Measurements from ENCODE around the gene TWF1.
A peak's percentile ranks its signal among the peaks of the same experiment; 100 is the strongest.
"Not testable (repeated sequence)": the region's sequence is repeated elsewhere in the genome, so short reads cannot be mapped to it uniquely, and the experiment has no call there.

Gene TWF1

DNA sequence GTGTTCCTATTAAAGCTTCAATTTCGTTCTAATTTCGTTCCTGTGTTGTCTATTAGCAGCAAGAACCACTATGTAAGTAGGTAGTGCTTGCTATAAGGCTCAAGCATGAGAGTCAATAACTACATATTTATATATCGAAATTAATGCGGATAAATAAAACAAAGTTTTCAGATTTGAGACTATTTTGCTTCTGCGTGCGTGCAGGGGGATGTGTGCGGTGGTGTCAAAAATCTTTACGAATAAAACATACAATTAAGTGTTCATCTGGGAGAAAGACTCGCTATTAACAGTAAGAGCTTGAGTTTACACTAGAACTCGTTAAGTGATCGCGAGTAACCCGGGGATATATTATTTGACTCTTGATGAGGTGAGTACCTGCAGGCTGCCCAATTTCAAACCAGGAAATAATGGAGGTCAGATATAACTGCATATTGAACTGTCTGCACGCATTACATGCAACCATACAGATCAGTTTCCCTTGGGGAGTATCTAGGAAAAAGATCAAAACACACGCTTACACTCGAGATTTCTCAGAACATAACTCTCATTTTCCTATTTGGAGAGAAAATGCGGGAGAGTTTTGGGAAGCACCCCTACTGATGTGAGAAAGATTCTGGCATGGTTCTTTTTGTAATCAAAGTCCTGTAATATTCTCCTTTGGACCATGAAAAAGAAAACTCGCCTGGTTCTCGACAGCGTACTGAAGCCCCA, 813 bp downstream of the TWF1 start:
- DNase-seq (ENCODE audit: low read depth in 2 of 3, low spot score in 2 of 3) = no peak

DNA sequence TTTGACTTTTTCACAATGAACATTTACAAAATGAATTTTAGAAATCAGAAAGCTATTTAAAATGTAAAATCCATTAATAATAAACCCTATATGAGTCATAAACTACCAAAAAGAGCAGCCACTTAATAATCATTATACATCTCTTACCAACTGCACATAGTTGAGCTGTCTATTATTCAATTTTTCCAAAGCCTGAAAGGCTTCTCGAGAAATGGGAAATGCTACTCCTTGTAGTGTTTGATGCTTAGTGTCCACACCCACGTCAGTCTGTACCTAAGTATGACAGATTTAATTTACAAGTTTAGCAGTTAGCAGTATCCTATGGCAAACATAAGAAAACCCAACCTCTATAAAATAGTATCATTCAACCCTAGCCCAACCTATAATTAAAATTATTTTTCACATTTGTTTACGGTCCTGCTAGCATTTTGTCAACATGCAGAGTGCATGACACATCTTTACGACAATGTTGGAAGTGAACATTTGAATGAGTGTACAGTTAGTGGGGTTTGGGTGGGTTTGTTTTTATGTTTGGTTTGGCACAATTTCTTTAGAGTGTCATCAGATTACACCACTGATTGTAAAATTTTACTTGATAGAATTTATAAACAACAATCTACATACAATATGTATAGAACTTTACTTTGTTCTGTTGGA, 8.4 kb downstream of the TWF1 start:
- no peak for DNase-seq (ENCODE audit: low read depth in 2 of 3, low spot score in 2 of 3)

DNA sequence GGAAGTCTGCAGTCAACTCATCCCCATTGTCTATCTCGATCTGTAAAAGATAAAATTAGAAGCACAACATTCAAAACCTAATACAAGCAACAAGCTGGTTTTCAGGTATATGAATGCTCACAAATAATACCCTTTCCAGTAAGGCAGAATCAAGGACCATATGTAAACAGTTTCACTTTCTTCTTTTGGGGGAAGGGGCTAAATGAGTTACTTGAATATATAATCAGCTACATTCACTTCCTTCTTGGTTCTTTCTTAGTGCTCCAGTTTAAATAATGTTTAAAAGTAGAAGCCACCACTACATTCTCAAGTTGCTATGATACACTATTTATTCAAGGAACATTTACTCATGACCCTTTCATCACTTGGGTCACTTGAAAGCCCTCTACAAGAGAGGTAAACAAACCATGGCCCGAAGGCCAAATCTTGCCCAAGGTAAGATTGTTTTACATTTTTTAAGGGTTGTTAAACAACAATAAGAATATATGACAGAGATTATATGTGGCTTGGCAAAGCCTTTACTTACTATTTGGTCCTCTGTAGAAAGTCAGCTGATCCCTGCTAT, 10.3 kb downstream of the TWF1 start:
- no peak for DNase-seq (ENCODE audit: low read depth in 2 of 3, low spot score in 2 of 3)

DNA sequence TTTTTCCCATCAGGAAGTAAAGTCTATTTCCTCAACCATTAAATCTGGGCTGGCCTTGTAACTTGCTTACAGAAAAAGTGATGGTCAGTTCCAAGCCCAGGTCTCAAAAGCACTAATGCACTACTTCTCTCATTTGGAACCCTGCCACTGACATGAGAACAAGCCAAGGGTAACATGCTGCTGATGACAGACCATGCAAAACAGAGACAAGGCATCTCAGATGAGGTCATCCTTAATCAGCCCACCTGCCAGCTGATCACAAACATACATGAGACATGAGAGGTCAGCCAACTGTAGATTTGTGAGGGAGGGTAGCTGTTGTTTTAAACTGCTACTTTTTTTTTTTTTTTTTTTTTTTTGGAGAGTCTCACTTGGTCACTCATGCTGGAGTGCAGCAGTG, 16.2 kb downstream of the TWF1 start:
- DNase-seq (ENCODE audit: low read depth in 2 of 3, low spot score in 2 of 3) = no peak

- no peak for DNase-seq (ENCODE audit: low read depth in 2 of 3, low spot score in 2 of 3)
Measured at GRCh38 chr12:43786899-43787693, 19.0 kb downstream of the TWF1 start.

- no peak for DNase-seq (ENCODE audit: low read depth in 2 of 3, low spot score in 2 of 3)
Measured at GRCh38 chr12:43776498-43776897, 29.6 kb downstream of the TWF1 start.

GRCh38 chr12:43766291-43766690, 39.8 kb downstream of the TWF1 start:
- DNase-seq (ENCODE audit: low read depth in 2 of 3, low spot score in 2 of 3) = no peak

DNA sequence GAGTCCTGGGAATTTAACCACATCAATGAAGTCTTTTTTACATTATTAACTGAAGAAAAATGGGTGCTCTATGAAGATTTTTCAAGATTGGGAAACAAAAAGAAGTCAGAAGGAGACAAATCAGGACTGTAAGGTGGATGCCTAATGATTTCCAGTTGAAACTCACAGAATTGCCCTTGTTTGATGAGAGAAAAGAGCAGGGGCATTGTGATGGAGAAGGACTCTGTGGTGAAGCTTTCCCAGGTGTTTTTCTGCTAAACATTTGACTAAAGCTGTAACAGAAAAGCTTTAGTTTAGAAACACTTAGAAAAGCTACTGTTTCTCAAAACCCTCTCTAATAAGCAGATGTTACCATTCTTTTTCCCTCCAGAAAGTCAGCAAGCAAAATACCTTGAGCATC, 41.6 kb downstream of the TWF1 start:
- DNase-seq (ENCODE audit: low read depth in 2 of 3, low spot score in 2 of 3) = no peak

DNA sequence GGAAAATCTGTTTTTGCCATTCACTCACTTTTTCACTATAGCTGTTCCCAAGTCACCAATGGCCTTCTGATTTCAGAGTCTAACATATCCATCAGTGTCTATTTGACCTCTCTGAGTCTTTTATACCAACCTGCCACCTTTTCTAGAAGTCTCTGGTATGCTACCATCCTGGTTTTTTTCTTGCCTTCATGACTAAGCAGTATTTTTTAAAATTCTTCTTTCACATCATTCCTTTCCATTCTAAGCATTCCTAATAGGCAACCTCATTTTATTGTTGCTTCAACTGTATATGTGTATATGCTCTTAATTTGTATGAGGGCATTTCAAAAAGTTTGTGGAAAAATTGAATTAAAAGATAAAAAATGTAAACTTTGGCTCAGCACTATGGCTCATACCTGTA, 42.3 kb downstream of the TWF1 start:
- DNase-seq (ENCODE audit: low read depth in 2 of 3, low spot score in 2 of 3) = no peak

GRCh38 chr12:43762596-43762995, 43.5 kb downstream of the TWF1 start:
- no peak for DNase-seq (ENCODE audit: low read depth in 2 of 3, low spot score in 2 of 3)

DNA sequence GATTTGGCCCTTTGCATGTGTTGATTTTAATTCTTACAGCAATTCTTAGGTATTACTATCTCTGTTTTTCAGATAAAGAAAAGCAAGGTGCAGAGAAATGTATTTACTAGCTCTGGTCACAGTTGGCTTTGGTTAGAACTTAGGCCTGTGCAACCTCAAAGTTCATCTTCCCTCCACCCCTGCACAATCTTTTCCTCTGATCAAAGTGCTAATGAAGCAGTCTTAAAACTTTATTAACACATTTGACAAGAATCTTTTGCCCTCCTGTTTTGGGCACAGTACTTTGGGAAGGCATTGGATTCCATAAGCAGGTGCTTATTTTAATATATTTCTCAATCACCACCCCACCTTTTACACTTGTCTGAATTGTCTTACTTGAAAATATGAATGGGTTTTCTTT, 44.6 kb downstream of the TWF1 start:
- no peak for DNase-seq (ENCODE audit: low read depth in 2 of 3, low spot score in 2 of 3)

DNA sequence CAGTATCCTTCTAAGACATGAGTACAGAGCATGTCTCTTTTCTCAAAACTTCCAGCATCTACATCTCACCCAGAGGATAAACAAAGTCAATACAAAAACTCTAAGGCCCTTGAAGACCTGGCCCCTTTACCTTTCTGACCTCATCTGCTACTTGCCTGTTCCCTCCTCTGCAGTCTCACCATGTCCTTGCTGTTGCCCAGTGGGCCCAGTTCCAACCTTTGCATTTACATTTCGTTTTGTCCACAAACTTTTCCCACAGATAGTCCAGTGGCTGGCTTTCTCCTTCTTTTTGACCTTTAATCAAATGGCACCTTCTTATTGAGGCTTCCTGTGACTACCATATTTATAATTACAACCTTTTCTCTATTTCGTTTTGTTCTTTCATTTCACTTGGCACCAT, 45.7 kb downstream of the TWF1 start:
- no peak for DNase-seq (ENCODE audit: low read depth in 2 of 3, low spot score in 2 of 3)

DNA sequence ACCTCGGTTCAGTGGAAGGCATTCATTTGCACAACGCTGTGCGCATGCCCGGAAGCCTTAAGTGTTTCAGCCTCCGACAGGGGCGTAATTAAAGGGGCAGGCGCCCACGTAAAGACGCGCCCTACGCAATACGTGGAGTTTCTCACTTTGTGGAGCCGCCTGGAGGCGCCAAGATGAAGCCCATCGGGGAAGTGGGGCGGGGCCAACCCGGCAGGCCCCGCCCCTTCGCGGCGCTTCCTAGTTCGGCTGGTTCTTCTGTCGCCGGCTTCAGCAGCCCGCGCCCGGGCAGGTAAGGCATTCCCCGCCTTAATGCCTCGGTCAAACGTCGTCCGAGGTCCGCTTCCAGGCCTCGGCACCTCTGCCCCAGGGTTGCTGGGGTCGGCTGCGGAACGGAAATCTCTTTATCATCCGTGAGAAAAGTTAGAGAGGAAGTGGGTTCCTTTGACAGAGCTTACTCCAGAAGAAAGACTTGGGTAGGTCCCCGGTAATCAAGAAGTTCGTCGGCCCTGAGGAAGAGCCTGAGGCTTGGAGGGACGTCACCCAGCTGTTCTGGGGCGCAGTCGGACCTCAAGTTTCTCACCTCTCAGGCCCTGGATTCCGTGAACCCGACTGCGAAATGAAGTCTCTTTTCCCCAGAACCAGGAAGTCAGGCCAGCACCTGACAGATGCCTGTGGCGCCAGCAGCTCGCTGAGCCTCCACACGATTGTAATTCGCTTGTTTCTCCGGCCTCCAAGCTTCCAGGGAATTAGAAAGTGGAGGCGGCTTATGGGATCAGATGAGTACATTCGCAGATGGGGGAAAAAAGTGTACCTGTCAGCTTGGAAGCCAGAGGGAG, 47.2 kb downstream of the TWF1 start, which contains the start of the genes IRAK4 and PUS7L:
TSS of gene IRAK4 (plus strand) at position 224 of the 836 bp plus-strand sequence. CDS start 9,161 bp downstream, outside the sequence.
TSS of gene PUS7L (minus strand) at position 63 of the 836 bp plus-strand sequence. CDS start 3,545 bp downstream, outside the sequence.
- peak; percentile 69 to 85 (median 84) for DNase-seq (ENCODE audit: low read depth in 2 of 3, low spot score in 2 of 3)

- peak in 2 of 3 experiments; percentile 1 to 2 for DNase-seq (ENCODE audit: low read depth in 2 of 3, low spot score in 2 of 3)
Measured at GRCh38 chr12:43758247-43758727, 47.8 kb downstream of the TWF1 start.

DNA sequence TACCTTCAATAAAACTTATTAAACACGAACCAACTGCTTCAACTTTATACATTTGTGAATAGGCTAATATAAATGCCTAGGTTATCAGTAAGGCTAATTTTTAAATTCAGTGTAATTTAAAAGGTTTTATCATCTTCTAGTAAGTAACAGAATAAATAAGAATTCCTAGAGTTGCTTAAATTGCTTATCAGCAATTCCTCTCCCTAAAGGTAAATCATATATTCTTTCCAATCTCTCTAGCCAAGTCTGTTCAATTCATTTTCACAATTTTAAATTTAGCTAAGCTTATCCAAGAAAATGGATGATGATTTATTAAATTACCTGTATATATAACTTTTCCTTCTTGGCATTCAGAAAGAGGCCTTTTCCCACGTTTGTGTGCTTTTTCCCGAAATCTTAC, 52.1 kb downstream of the TWF1 start:
- DNase-seq (ENCODE audit: low read depth in 2 of 3, low spot score in 2 of 3) = no peak

- DNase-seq (ENCODE audit: low read depth in 2 of 3, low spot score in 2 of 3) = not testable (repeated sequence)
Measured at GRCh38 chr12:43751360-43751759, 54.8 kb downstream of the TWF1 start.

DNA sequence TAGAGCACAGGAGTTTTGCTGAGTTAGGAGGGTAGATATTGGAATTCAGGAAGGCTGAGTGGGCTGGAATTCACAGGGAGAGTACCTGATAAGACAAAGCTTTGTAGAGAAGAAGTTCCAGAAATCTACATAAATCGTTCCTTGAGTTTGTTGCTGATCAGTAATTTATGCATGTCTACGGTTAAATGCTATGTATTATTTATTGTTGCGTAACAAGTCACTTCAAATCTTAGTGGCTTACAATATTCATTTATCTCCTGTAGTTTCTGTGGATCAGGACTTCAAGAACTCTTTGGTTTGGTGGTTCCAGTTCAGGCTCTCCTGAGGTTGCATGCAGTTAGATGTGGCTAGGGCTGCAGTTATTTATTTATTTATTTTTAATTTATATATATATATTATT, 55.3 kb downstream of the TWF1 start:
- DNase-seq (ENCODE audit: low read depth in 2 of 3, low spot score in 2 of 3) = no peak

DNA sequence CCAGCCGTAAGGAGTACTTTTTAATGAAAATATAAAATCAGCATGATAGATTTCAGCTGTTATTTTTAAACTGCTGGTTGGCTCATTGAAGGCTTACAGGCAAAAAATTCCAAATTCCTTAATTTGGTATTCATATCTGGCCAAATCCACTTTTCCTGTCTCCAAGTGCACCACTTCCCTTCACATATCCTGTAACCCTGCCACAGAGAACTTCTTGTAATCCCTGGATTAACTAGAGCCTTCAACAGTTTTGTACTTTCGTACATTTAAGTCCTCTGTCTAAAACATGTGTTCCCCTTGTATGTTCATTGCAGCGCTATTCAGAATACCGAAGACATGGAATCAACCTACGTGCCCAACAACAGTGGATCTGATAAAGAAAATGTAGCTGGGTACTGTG, 57.1 kb downstream of the TWF1 start:
- DNase-seq (ENCODE audit: low read depth in 2 of 3, low spot score in 2 of 3) = no peak

DNA sequence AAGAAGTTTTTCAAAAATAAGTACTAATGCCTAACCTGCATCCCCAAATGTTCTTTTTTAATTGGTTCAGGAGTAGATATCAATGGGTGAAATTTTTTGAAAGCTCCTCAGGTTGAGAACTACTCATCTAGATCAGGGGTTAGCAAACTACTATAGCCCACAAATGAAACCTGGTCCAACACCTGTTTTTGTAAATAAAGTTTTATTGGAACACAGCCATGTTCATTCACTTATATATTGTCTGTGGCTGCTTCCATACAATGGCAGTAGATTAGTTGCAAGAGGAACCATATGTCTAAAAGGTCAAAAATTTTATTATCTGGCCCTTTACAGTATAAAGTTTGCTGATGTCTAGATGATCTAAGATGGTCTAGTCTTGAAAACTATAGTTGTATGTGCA, 61.3 kb downstream of the TWF1 start:
- no peak for DNase-seq (ENCODE audit: low read depth in 2 of 3, low spot score in 2 of 3)

Measured in activated CD8-positive, alpha-beta memory T cell treated with anti-CD3 and anti-CD28 coated beads for 48 hours (primary cell).